Fibroblast of the conjunctiva (primary cell): ENCODE measurements around the gene BBX.
"Not testable (repeated sequence)": the region's sequence is repeated elsewhere in the genome, so short reads cannot be mapped to it uniquely, and the experiment has no call there.

ENCODE experiments used
- DNase-seq: peaks from one replicate; pipeline ENCODE4 v3.0.0-alpha.2; 2010; ENCODE audit warnings: low read depth

Gene BBX

GRCh38 chr3:107543666-107544065 lies 20.9 kb downstream of the BBX start:
- DNase-seq, result no peak

GRCh38 chr3:107545680-107546120 lies 22.9 kb downstream of the BBX start:
- no peak for DNase-seq

GRCh38 chr3:107548601-107549000 lies 25.8 kb downstream of the BBX start:
- no peak for DNase-seq

- no peak for DNase-seq
These were observed 32.6 kb downstream of the BBX start for GRCh38 chr3:107555359-107555758.

- DNase-seq, result no peak
These were observed 35.0 kb downstream of the BBX start for GRCh38 chr3:107557743-107558142.

- DNase-seq, result no peak
These were observed 37.4 kb downstream of the BBX start for GRCh38 chr3:107560166-107560565.

- no peak for DNase-seq
These were observed 39.2 kb downstream of the BBX start for GRCh38 chr3:107561980-107562379.

- no peak for DNase-seq
These were observed 40.3 kb downstream of the BBX start for GRCh38 chr3:107562969-107563529.

GRCh38 chr3:107565244-107565643 lies 42.5 kb downstream of the BBX start:
- not testable (repeated sequence) for DNase-seq

GRCh38 chr3:107571089-107571488 lies 48.3 kb downstream of the BBX start:
- not testable (repeated sequence) for DNase-seq

- not testable (repeated sequence) for DNase-seq
These were observed 48.7 kb downstream of the BBX start for GRCh38 chr3:107571492-107571891.

GRCh38 chr3:107574650-107575049 lies 51.9 kb downstream of the BBX start:
- DNase-seq, result peak; percentile 31

GRCh38 chr3:107578091-107578490 lies 55.3 kb downstream of the BBX start:
- no peak for DNase-seq

- DNase-seq, result no peak
These were observed 55.8 kb downstream of the BBX start for GRCh38 chr3:107578523-107578922.

- DNase-seq, result no peak
These were observed 56.6 kb downstream of the BBX start for GRCh38 chr3:107579371-107579770.

- no peak for DNase-seq
These were observed 58.5 kb downstream of the BBX start for GRCh38 chr3:107581230-107581629.

GRCh38 chr3:107588217-107588616 lies 65.5 kb downstream of the BBX start:
- DNase-seq, result no peak

GRCh38 chr3:107589454-107589853 lies 66.7 kb downstream of the BBX start:
- DNase-seq, result no peak

GRCh38 chr3:107590786-107591185 lies 68.0 kb downstream of the BBX start:
- DNase-seq, result no peak

GRCh38 chr3:107592073-107592472 lies 69.3 kb downstream of the BBX start:
- DNase-seq, result no peak

- DNase-seq, result no peak
These were observed 72.1 kb downstream of the BBX start for GRCh38 chr3:107594870-107595269.

GRCh38 chr3:107596639-107597038 lies 73.9 kb downstream of the BBX start:
- no peak for DNase-seq

- peak; percentile 26 for DNase-seq
These were observed 76.4 kb downstream of the BBX start for GRCh38 chr3:107598926-107599771.

GRCh38 chr3:107599772-107600145 lies 77.0 kb downstream of the BBX start:
- DNase-seq, result no peak
